Sigmoid colon (tissue), 7 donors: ENCODE results near the gene INAFM2. TPM values are rescaled to one million over a fixed set of nuclear protein-coding genes. Genes with fewer than 3 reads are reported as not detected.

Experiments
- DNase-seq: peaks from one replicate; pipeline ENCODE4 v3.0.0-alpha.2; 2019
- H3K27ac ChIP-seq, 4 donors: fragments of 200-600 bp; sonication (generic); one replicate each; pipeline ENCODE4 v1.5.1; 2016 to 2019; ENCODE audit warnings: mild to moderate bottlenecking in 1 of 4
- H3K27me3 ChIP-seq, 3 donors: fragments of 200-600 bp; sonication (generic); one replicate each; pipeline ENCODE4 v1.5.1; 2019; ENCODE audit warnings: mild to moderate bottlenecking in 1 of 3
- H3K36me3 ChIP-seq, 4 donors: fragments of 200-600 bp; sonication (generic); one replicate each; pipeline ENCODE4 v1.5.1; 2016 to 2019
- H3K4me1 ChIP-seq, 4 donors: fragments of 200-600 bp; sonication (generic); one replicate each; pipeline ENCODE4 v1.5.1; 2017 to 2019
- H3K4me3 ChIP-seq, 4 donors: fragments of 200-600 bp; sonication (generic); one replicate each; pipeline ENCODE4 v1.5.1; 2017 to 2019; ENCODE audit warnings: mild to moderate bottlenecking in 2 of 4, moderate library complexity in 1 of 4
- H3K9me3 ChIP-seq, 4 donors: fragments of 200-600 bp in 3 of 4; sonication (generic) in 3 of 4; one replicate each; pipeline versions ENCODE4 v1.5.1 to v1.6.1; 2013 to 2019
- CTCF ChIP-seq, 4 experiments: fragments of 450-650 bp in 3 of 4; fragments of 200-600 bp in 1 of 4; IDR thresholded peaks; one replicate each; pipeline ENCODE4 v1.5.1; 2016 to 2019; ENCODE audit warnings: antibody characterized with exemption in 4 of 4, mild to moderate bottlenecking in 3 of 4, moderate library complexity in 2 of 4
- EP300 ChIP-seq, 4 donors: sonication (generic); formaldehyde crosslinking; IDR thresholded peaks; one replicate each; pipeline ENCODE4 v1.6.1; 2017; ENCODE audit warnings: antibody characterized with exemption in 4 of 4
- POLR2A ChIP-seq, 2 donors: fragments of 450-650 bp; IDR thresholded peaks; one replicate each; pipeline ENCODE4 v1.6.1; 2016; ENCODE audit warnings: antibody characterized with exemption in 2 of 2, mild to moderate bottlenecking in 2 of 2, moderate library complexity in 2 of 2
- POLR2AphosphoS5 ChIP-seq, 4 donors: sonication (generic); formaldehyde crosslinking; IDR thresholded peaks; one replicate each; pipeline ENCODE4 v1.6.1; 2017; ENCODE audit warnings: antibody characterized with exemption in 4 of 4
- WGBS, 2 donors: extraction: QIAGEN DNeasy Blood & Tissue Kit; methylation state at CpG; one replicate each; pipeline ENCODE4 v1.1.7; 2013; 5-methylcytosine and 5-hydroxymethylcytosine counted together
- intact Hi-C: fragments of 100-400 bp; cut with DNase I; formaldehyde crosslinking; loops from one replicate; pipeline ENCODE4 v1.15.1; 2023
- polyA plus RNA-seq, 3 donors: library from polyadenylated mRNA; stranded (reverse); fragments of 200-250 nt; gene quantifications; one replicate each; pipeline ENCODE4 v1.2.3, GENCODE V29; 2013
- total RNA-seq, 4 donors: library from RNA; depleted of rRNA; stranded (reverse); fragments of >200 nt; gene quantifications; one replicate each; pipeline ENCODE4 v1.1.0, GENCODE V29; 2016
- donor health status: healthy with polysubstance abuse.
- donor health status: Bipolar disorder and iron deficiency.
- donor health status: healthy.

INAFM2 gene
- total and polyA plus RNA-seq, 7 donors = 6.6 to 63.1 (median 41.0) TPM

GRCh38 chr15:40365624-40366456 is 42.3 kb downstream of the INAFM2 start:
- no peak for DNase-seq
- Histone ChIP-seq H3K4me3 (no peak overlapping the region), H3K4me1 (peaks cover 0 to 23% (median 21%) of the 10 kb centered on the region in 4 donors), H3K27ac (peak overlapping the region in 2 of 4 donors; percentile 76 to 82), H3K9me3 (no peaks in the 10 kb centered on the region), H3K27me3 (no peaks in the 10 kb centered on the region), H3K36me3 (no peaks in the 10 kb centered on the region)
- no peak for TF ChIP-seq POLR2AphosphoS5 (IDR thresholded peaks at IDR 0.05)
- TF ChIP-seq POLR2A (IDR thresholded peaks at IDR 0.05) = no peak
- no peak for TF ChIP-seq CTCF (IDR thresholded peaks at IDR 0.05)
- TF ChIP-seq EP300 (IDR thresholded peaks at IDR 0.05) = no peak
- intact Hi-C loops = loop anchor here (2.0 kb wide), 1 partner anchor 45 kb away; no protein-coding TSS in a partner anchor
- WGBS, 2 donors = 89 to 93% methylated on average over 11 of the region's 11 CpGs

GRCh38 chr15:40366457-40367370 is 43.2 kb downstream of the INAFM2 start:
- H3K9me3 ChIP-seq = no peaks in the 10 kb centered on the region
- H3K4me3 ChIP-seq = no peak overlapping the region
- peaks cover 0 to 23% (median 21%) of the 10 kb centered on the region in 4 donors for H3K4me1 ChIP-seq
- WGBS, 2 donors = 78 to 95% methylated on average over 14 of the region's 14 CpGs
- intact Hi-C loops = loop anchor here (2.0 kb wide), 1 partner anchor 46 kb away; no protein-coding TSS in a partner anchor
- DNase-seq = peak; percentile 89
- peak overlapping the region in 3 of 4 donors; percentile 73 to 82 (median 76) for H3K27ac ChIP-seq
- no peaks in the 10 kb centered on the region for H3K36me3 ChIP-seq
- TF ChIP-seq CTCF (IDR thresholded peaks at IDR 0.05) (no peak), EP300 (IDR thresholded peaks at IDR 0.05) (no peak), POLR2A (IDR thresholded peaks at IDR 0.05) (no peak), POLR2AphosphoS5 (IDR thresholded peaks at IDR 0.05) (peak in 2 of 4 donors; percentile 48 to 57)
- H3K27me3 ChIP-seq = no peaks in the 10 kb centered on the region

GRCh38 chr15:40367371-40367685 is 43.8 kb downstream of the INAFM2 start:
- Histone ChIP-seq H3K4me1 (peaks cover 0 to 23% (median 21%) of the 10 kb centered on the region in 4 donors), H3K36me3 (no peaks in the 10 kb centered on the region), H3K9me3 (no peaks in the 10 kb centered on the region), H3K27ac (peak overlapping the region in 3 of 4 donors; percentile 73 to 82 (median 76)), H3K4me3 (peak overlapping the region in 3 of 4 donors; percentile 34 to 48 (median 41)), H3K27me3 (no peaks in the 10 kb centered on the region)
- no peak for DNase-seq
- TF ChIP-seq EP300 (IDR thresholded peaks at IDR 0.05) = no peak
- no peak for TF ChIP-seq POLR2A (IDR thresholded peaks at IDR 0.05)
- TF ChIP-seq CTCF (IDR thresholded peaks at IDR 0.05) = no peak
- TF ChIP-seq POLR2AphosphoS5 (IDR thresholded peaks at IDR 0.05) = no peak
- 64 to 71% methylated on average over 5 of the region's 5 CpGs for WGBS, 2 donors
- intact Hi-C loops = loop anchor here (2.0 kb wide), 1 partner anchor 47 kb away; no protein-coding TSS in a partner anchor

GRCh38 chr15:40367686-40368611 is 44.5 kb downstream of the INAFM2 start:
- peak; percentile 92 for DNase-seq
- Histone ChIP-seq H3K27ac (peak overlapping the region; percentile 25 to 82 (median 74)), H3K36me3 (no peaks in the 10 kb centered on the region), H3K9me3 (no peaks in the 10 kb centered on the region), H3K4me3 (peak overlapping the region in 3 of 4 donors; percentile 34 to 48 (median 41)), H3K4me1 (peaks cover 0 to 23% (median 21%) of the 10 kb centered on the region in 4 donors), H3K27me3 (no peaks in the 10 kb centered on the region)
- 9% methylated on average over 91 of the region's 91 CpGs for WGBS, 2 donors
- intact Hi-C loops = loop anchor here (1.0 to 2.0 kb wide), 3 partner anchors 24 to 53 kb away; no protein-coding TSS in a partner anchor
- TF ChIP-seq POLR2AphosphoS5 (IDR thresholded peaks at IDR 0.05) = peak in 2 of 4 donors; percentile 22 to 46
- TF ChIP-seq CTCF (IDR thresholded peaks at IDR 0.05) = peak; percentile 70 to 80 (median 76)
- TF ChIP-seq EP300 (IDR thresholded peaks at IDR 0.05) = no peak
- TF ChIP-seq POLR2A (IDR thresholded peaks at IDR 0.05) = no peak
